Fibroblast of mammary gland (primary cell): ENCODE data around the gene PIK3R1.
A peak's percentile ranks its signal among the peaks of the same experiment; 100 is the strongest.

Experiments
- DNase-seq: peaks from one replicate; pipeline ENCODE4 v3.0.0-alpha.2; 2010; ENCODE audit warnings: low read depth
- H3K4me3 ChIP-seq: 2 replicates; pipeline ENCODE4 v1.5.1; 2011; ENCODE audit warnings: low read depth, mild to moderate bottlenecking, low read length, moderate library complexity; ENCODE audit not compliant: control insufficient read depth
- TF ChIP-seq, protein P1 (sequence below): conservative IDR thresholded peaks from 2 replicates; pipeline ENCODE4 v1.5.1; 2011; ENCODE audit warnings: low read depth, low read length, inconsistent platforms; ENCODE audit not compliant: control insufficient read depth, insufficient read depth

PIK3R1 gene

DNA sequence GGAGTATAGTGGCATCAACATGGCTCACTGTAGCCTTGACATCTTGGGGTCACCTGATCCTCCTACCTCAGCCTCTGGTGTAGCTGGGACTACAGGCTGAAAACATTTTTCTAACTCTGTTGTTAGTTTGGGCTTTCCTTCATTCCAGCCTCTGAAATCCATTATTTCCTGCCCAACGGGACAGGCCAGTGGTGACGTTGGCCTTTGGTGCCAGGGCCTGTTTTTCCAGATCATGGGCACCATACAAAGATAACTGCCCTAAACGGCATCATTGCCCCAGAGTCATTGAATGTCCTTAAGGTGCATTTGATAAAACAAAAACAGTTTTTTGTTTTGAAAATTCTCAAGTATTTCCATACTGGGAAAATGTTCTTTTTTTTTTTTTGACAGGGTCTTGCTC is 32.1 kb downstream of the PIK3R1 start:
- TF ChIP-seq, protein P1, sequence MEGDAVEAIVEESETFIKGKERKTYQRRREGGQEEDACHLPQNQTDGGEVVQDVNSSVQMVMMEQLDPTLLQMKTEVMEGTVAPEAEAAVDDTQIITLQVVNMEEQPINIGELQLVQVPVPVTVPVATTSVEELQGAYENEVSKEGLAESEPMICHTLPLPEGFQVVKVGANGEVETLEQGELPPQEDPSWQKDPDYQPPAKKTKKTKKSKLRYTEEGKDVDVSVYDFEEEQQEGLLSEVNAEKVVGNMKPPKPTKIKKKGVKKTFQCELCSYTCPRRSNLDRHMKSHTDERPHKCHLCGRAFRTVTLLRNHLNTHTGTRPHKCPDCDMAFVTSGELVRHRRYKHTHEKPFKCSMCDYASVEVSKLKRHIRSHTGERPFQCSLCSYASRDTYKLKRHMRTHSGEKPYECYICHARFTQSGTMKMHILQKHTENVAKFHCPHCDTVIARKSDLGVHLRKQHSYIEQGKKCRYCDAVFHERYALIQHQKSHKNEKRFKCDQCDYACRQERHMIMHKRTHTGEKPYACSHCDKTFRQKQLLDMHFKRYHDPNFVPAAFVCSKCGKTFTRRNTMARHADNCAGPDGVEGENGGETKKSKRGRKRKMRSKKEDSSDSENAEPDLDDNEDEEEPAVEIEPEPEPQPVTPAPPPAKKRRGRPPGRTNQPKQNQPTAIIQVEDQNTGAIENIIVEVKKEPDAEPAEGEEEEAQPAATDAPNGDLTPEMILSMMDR = no peak
- no peak overlapping the region for H3K4me3 ChIP-seq
- DNase-seq = no peak

GRCh38 chr5:68248896-68249295 is 33.3 kb downstream of the PIK3R1 start:
- H3K4me3 ChIP-seq = no peak overlapping the region
- TF ChIP-seq, protein P1 = no peak
- DNase-seq = no peak

- H3K4me3 ChIP-seq = no peak overlapping the region
- DNase-seq = no peak
- TF ChIP-seq, protein P1 = no peak
Observed at GRCh38 chr5:68249520-68249919, 34.0 kb downstream of the PIK3R1 start.

DNA sequence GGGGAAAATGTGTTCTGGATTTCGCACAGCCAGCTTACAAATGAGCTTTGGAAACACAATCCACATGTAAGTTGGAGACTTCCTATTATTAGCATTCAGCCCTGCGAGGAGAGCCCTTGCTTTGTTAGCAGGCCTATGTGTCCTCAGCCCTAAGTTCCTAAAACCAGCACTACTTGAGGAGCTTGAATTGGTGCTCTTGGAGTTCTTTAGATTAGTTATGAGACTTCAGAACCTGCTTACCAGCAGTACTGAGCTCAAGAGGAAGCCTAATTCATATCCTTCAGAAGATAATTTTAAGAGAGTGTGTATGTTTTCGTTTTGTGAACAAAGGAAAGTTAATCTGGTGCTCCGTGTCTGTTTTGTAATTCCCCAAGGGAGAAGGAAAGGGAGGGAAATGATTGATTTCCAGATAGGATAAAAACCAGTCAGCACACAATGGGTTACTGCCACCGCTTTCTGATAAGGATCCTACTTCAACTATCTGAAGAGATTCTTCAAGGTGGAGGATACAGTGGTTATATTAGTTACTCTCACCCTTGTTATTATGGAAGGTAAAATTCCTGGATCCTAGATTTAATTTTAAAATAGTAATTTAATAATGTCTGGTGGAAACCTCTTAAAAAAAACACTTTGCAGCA is 35.2 kb downstream of the PIK3R1 start:
- no peak overlapping the region for H3K4me3 ChIP-seq
- no peak for DNase-seq

DNA sequence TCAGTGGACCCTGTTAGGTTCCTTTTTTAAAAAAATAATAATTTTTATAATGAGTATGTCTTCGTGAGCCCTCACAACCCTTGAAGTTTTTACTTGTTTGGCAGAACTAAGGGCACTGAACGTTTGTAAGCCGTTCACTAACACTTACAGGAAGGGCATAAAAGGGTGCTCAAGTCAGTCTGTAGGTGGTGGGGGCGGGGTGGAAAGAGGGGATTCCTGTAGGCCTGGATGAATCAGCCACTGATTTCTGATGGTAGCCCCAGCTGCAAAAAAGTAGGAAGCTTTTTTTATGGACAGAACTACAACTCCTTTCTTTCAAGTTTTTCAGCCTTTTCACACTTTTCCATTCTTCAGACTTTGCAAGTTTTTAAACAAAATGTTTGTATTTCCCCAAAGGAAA is 35.8 kb downstream of the PIK3R1 start:
- no peak overlapping the region for H3K4me3 ChIP-seq
- DNase-seq = peak; percentile 60

More for the DNA sequence above, 35.2 kb downstream of the PIK3R1 start:
- TF ChIP-seq, protein P1 = no peak

DNA sequence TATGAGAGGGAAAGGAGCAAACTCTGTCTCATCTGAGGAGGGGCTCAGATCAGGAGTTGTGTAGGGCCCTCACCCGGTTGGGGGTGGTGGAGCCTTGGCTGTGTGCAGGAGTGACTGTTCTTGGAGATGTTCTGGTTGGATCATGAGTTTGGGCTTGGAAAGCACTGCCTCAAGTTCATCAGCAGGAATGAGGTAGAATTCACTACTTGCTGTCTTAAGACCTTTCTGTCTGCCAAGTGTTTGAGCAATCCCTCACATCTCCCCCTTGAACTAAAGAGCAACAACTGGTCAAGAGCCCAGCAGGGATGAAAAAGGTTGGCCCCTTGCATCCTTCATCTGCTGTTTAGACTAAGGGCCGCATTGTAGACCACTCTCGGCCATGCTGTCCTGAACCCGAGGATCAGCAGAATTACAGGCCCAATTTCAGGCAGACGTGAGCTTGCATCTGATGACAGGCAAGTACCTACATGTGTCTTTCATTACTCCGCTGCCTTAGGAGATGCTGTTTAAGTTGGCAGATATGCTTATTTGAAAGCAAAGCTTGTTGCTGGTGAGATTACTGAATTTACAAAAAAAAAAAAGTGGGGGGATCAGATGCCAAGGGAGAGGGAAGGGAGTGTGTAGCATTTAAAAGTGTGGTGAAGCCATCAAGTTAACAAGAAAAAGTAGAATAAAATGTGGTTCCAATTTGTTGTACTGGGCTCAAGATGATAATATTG is 36.4 kb downstream of the PIK3R1 start:
- TF ChIP-seq, protein P1 = no peak
- no peak overlapping the region for H3K4me3 ChIP-seq
- peak; percentile 95 for DNase-seq

More for the DNA sequence above, 35.8 kb downstream of the PIK3R1 start:
- TF ChIP-seq, protein P1 = no peak
